ENCODE data around the gene SDS.

The SDS gene

DNA sequence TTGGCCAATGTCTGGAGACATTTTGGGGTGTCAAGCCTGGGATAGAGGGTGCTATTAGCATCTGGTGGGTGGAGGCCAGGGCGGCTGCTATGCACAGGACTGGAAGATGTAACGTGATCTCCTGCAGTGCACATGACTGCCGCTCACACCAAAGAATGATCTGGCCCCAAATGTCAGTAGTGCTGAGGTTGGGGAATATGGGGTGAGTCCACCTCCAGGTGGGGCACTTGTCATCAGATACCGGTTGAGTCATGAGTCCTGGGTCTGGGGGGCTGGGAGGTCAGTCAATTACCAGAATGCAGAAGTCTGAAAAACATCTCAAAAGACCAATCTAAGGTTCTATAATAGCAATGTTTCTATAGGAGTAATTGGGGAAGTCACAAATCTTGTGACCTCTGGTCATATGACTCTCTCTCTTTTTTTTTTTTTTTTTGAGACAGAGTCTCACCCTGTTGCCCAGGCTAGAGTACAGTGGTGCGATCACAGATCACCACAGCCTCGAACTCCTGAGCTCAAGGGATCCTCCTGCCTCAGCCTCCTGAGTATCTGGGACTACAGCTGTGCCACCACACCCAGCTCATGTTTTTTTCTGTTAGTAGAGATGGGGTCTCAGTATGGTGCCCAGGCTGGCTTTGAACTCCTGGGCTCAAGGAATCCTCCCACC lies 12.5 kb upstream of the SDS start:
- Mint-ChIP-seq H3K9me3 (no peaks in the 10 kb centered on the region), H3K4me3 (no peak overlapping the region), H3K27me3 (peaks cover 31% of the 10 kb centered on the region), H3K36me3 (no peaks in the 10 kb centered on the region), H3K4me1 (peaks cover 12% of the 10 kb centered on the region), H3K27ac (peak overlapping the region; percentile 67)
- ATAC-seq = peak; percentile 74

DNA sequence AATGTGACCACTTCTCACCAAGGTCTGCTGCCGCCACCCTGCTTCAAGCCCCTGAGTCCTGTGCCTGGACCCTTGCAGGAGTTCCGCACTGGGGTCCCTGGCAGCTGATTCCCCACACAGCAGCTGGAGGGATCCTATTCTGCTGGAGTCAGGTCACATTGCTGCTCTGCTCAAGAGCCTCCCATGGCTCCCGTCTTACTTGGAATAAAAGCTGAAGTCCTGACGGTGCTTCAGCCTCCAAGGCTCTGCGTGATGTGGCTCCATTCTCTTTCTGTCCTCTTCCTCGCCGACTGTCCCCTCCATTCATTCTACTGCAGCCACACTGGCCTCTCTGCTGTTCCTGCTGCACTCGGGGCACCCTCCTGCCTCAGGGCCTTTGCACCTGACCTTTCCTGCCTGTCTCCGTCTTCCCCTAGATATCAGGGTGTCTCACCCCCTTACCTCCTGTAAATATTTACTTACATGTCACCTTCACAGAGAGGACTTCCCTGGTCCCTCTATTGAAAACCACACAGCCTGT lies 10.9 kb upstream of the SDS start:
- peaks cover 47% of the 10 kb centered on the region for H3K27me3 Mint-ChIP-seq
- H3K36me3 Mint-ChIP-seq = no peaks in the 10 kb centered on the region
- no peak overlapping the region for H3K4me3 Mint-ChIP-seq
- H3K9me3 Mint-ChIP-seq = no peaks in the 10 kb centered on the region
- peaks cover 12% of the 10 kb centered on the region for H3K4me1 Mint-ChIP-seq
- ATAC-seq = no peak
- no peak overlapping the region for H3K27ac Mint-ChIP-seq

DNA sequence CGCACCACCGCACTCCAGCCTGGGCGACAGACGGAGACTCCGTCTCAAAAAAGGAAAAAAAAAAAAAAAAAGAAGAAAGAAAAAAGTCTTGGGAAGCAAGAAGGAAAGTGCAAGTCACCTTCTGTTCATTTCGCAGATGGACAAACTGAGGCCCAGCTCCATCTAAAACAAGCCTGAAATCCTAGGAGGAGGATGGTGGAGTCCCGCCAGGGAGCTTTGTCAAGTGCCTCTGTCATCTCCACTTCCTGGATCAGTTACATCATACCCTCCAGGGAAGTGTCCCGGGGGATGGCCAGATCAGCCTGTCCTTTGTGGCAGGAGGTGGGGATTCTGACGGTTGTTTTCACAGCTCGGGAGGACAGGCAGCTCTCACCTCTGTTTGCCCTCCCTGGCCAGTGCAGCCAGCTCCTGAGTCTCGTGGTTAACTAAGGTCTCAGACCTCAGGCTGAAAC lies 9.8 kb upstream of the SDS start:
- ATAC-seq = no peak
- peaks cover 48% of the 10 kb centered on the region for H3K27me3 Mint-ChIP-seq
- H3K36me3 Mint-ChIP-seq = no peaks in the 10 kb centered on the region
- peaks cover 12% of the 10 kb centered on the region for H3K4me1 Mint-ChIP-seq
- H3K27ac Mint-ChIP-seq = no peak overlapping the region
- H3K4me3 Mint-ChIP-seq = no peak overlapping the region
- H3K9me3 Mint-ChIP-seq = no peaks in the 10 kb centered on the region

DNA sequence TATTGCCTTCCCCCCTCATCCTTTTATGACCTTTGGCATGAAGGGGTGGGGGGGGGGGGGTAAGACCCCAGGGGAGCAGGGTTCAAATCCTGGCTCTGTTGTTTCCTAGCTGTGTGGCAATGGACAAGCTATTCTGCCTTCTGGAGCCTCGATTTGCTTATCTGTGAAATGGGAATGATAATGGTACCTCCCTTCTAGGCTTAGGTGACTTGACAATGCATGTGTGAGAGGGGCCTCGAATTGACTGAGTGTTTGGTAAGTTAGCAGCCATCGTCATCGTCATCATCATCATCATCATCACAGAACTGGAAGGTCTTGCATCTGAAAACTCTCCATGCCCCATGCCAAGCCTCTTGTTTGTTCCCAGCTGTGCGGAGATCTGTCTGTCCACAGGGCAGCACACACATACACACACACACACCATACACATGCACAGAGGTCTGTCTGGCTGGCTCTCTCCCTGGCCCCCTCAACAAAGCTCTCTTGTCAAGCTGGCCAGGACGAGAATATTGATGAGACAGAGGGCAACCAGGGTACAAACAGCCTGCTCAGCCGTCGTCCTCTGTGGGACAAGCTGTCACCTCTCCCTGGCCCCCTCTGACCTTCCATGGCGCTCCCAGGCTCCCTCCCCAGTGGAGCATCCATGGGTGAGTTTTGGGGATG lies 5.9 kb upstream of the SDS start:
- H3K4me3 Mint-ChIP-seq = no peak overlapping the region
- H3K27me3 Mint-ChIP-seq = peaks cover 40% of the 10 kb centered on the region
- no peaks in the 10 kb centered on the region for H3K9me3 Mint-ChIP-seq
- H3K27ac Mint-ChIP-seq = no peak overlapping the region
- no peak for ATAC-seq
- H3K36me3 Mint-ChIP-seq = no peaks in the 10 kb centered on the region
- H3K4me1 Mint-ChIP-seq = peaks cover under 1% of the 10 kb centered on the region

DNA sequence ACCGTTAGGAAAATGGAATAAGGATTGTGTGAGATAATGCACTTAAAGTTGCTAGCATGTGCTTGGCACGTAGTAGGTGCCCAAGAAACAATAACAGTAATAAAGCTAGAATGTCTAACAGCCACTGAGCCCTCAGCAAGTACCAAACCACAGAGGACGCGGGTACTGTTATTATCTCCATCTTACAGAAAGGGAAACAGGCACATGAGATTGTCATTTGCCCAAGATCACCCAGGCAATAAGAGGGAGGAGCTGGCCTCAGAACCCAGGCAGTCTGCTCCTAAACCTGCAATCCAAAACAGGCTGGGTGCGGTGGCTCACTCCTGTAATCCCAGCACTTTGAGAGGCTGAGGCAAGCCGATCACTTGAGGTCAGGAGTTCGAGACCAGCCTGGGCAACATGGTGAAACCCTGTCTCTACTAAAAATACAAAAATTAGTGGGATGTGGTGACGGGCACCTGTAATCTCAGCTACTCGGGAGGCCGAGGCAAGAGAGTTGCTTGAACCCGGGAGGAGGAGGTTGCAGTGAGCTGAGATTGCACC lies 5.1 kb upstream of the SDS start:
- ATAC-seq = no peak
- H3K36me3 Mint-ChIP-seq = no peaks in the 10 kb centered on the region
- H3K27me3 Mint-ChIP-seq = peaks cover 36% of the 10 kb centered on the region
- no peak overlapping the region for H3K27ac Mint-ChIP-seq
- peaks cover 7% of the 10 kb centered on the region for H3K4me1 Mint-ChIP-seq
- no peak overlapping the region for H3K4me3 Mint-ChIP-seq
- no peaks in the 10 kb centered on the region for H3K9me3 Mint-ChIP-seq

DNA sequence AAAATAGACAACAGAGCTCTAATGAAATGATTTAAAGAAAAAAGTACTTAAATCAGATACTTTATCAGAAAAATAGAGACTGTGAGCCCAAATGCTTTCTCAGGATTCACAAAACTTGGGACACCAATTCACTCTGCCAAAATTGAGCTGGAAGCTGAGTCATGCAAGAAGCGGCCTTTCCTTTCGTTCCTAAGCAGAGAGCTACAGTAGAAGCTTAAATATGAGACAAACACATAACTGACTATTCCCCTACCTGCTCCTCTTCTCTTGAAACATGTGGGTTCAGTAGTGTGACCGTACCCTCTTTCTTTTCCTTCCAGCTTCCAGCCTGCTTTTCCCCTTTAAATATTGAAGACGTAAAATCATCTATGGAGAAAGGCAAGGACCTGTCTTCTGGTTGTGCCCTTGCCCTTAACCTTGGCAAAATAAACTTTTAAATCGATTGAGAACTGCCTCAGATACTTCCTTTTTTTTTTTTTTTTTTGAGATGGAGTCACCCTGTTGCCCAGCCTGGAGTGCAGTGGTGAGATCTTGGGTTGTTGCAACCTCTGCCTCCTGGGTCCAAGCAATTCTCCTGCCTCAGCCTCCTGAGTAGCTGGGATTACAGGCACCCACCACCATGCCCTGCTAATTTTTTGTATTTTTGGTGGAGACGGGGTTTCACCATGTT lies 4.4 kb upstream of the SDS start:
- H3K36me3 Mint-ChIP-seq = no peaks in the 10 kb centered on the region
- H3K4me1 Mint-ChIP-seq = peaks cover 7% of the 10 kb centered on the region
- ATAC-seq = no peak
- no peak overlapping the region for H3K4me3 Mint-ChIP-seq
- H3K27me3 Mint-ChIP-seq = peaks cover 36% of the 10 kb centered on the region
- H3K27ac Mint-ChIP-seq = no peak overlapping the region
- H3K9me3 Mint-ChIP-seq = no peaks in the 10 kb centered on the region

DNA sequence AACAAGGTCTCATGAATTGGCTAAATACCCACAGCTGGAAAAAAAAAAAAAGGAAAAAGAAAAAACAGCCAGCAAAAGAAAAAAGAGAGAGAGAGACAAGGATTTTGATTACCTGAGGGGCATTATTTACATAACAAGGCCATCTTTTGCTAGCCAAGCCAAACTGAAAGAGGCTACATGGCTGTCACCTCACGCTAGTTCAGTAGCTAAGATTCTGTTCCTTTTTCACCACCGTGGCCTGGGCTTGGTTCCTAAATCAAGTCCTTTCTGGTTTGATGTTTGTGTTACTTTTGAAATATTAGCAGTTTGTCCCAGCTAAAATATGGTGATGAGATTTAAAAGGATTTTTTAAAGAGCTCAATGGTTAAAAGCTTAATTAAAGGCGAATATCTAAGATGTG lies 2.0 kb upstream of the SDS start:
- H3K27ac Mint-ChIP-seq = no peak overlapping the region
- H3K4me1 Mint-ChIP-seq = peaks cover 7% of the 10 kb centered on the region
- no peaks in the 10 kb centered on the region for H3K9me3 Mint-ChIP-seq
- ATAC-seq = peak; percentile 62
- no peak overlapping the region for H3K4me3 Mint-ChIP-seq
- peaks cover 32% of the 10 kb centered on the region for H3K27me3 Mint-ChIP-seq
- no peaks in the 10 kb centered on the region for H3K36me3 Mint-ChIP-seq

DNA sequence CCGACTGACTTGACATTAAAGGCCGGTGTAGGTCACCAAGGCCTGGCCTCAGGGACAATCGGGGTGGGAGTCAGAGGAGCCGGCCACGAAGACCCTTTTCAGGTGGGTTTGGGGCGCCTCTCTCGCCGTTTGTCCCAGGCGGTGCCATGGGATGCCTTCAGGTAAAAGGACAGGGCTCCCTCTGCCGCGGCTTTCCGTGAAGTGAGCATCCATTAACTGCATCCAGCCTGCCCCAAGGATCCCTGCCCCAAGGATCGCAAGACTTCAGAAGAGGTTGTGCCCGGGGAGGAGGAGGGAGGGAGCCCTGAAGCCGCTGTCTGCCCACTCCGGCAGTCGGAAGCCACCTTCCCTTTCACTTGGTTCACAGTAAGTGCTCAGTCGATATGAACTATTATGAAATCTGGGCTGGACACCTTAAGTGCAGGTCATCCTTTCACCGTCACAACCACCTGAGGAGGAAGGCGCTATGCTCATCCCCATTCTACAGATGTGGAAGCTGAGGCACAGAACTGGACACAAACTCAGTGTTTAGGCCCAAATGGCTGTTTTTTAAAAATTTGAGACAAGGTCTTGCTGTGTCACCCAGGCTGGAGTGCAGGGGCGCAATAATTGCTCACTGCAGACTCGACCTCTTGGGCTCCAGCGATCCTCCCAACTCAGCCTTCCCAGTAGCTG lies 964 bp downstream of the SDS start:
- no peak for ATAC-seq
- H3K9me3 Mint-ChIP-seq = peaks cover 3% of the 10 kb centered on the region
- H3K4me1 Mint-ChIP-seq = peaks cover 9% of the 10 kb centered on the region
- H3K27me3 Mint-ChIP-seq = peaks cover 49% of the 10 kb centered on the region
- no peaks in the 10 kb centered on the region for H3K36me3 Mint-ChIP-seq
- no peak overlapping the region for H3K27ac Mint-ChIP-seq
- H3K4me3 Mint-ChIP-seq = no peak overlapping the region

DNA sequence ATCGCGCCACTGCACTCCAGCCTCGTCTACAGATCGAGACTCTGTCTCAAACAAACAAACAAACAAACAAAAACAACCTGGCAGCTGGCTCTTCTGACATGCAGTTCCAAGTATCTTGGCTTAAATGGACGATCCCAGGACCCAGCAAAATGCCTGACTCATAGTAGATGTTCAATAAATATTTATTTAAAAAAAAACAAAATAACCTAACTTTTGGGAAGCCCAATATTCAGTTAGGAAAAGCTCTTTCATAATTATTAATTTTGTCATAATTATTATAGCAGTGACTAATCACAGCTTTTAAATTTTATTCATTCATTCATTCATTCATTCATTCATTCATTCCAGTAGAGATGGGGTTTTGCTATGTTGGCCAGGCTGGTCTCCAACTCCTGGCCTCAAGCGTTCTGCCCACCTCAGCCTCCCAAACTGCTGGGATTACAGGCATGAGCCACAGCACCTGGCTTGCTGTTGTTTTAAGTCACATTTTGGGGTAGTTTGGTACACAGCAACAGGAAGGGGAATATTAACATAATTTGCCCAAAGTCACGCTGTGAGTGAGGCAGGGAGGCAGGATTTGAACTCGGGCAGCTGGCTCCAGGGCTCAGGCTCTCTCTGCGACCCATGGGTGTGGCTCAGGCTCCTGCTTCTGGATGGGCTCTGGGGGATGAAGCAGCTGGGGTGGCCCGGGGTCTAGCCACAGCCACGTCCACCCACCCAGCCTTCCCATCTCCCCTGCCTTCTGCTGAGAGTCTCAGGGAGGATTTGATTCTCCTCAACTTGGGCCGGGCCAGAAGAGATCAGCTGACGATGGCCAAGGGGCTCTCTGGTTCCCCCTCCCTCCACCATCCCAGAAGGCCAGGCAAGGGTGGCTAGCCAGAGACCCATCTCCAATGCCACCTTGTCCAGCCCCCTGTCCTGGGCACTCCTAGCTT lies 2.4 kb downstream of the SDS start:
- ATAC-seq = no peak
- Mint-ChIP-seq H3K27me3 (peaks cover 57% of the 10 kb centered on the region), H3K36me3 (no peaks in the 10 kb centered on the region), H3K4me3 (no peak overlapping the region), H3K4me1 (peaks cover 14% of the 10 kb centered on the region), H3K27ac (no peak overlapping the region), H3K9me3 (peaks cover 3% of the 10 kb centered on the region)

DNA sequence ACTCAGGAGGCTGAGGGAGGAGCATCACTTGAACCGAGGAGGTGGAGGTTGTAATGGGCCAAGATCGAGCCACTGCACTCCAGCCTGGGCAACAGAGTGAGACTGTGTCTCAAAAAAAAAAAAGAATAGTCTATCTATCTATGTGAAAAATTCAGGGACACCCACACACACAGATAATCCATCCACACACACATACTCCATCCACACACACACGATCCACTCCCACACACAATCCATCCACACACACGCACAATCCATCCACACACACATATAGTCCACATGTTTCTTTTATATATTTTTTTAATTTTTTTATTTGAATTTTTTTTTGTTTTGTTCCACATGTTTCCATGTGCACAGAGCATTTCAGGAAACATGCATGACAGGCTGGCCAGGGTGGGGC lies 3.3 kb downstream of the SDS start:
- H3K4me3 Mint-ChIP-seq = no peak overlapping the region

DNA sequence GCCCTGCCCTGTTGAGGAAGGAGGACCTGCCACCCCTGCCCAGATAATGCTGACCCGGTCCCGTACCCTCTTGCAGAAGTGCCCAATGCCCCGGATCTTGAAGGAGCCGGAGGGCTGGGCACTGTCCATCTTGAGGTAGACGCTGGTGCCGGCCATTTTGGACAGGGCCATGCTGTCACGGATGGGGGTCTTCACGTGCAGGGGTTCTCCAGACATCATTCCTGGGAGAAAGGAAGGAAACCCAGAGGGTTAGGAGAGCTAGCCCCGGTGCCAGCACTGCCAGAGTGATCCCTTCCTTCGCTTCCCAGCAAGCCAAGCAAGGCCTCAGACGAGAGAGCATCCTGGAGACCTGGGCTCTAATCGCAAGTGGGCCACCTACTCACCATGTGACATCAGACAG lies 4.2 kb downstream of the SDS start:
- peaks cover 3% of the 10 kb centered on the region for H3K9me3 Mint-ChIP-seq
- H3K4me3 Mint-ChIP-seq = no peak overlapping the region
- peaks cover 13% of the 10 kb centered on the region for H3K4me1 Mint-ChIP-seq
- no peak for ATAC-seq
- H3K36me3 Mint-ChIP-seq = no peaks in the 10 kb centered on the region
- no peak overlapping the region for H3K27ac Mint-ChIP-seq
- H3K27me3 Mint-ChIP-seq = peaks cover 57% of the 10 kb centered on the region

More for the DNA sequence above, 3.3 kb downstream of the SDS start:
- Mint-ChIP-seq H3K27ac (no peak overlapping the region), H3K36me3 (no peaks in the 10 kb centered on the region), H3K27me3 (peaks cover 57% of the 10 kb centered on the region), H3K4me1 (peaks cover 14% of the 10 kb centered on the region), H3K9me3 (peaks cover 3% of the 10 kb centered on the region)
- no peak for ATAC-seq

DNA sequence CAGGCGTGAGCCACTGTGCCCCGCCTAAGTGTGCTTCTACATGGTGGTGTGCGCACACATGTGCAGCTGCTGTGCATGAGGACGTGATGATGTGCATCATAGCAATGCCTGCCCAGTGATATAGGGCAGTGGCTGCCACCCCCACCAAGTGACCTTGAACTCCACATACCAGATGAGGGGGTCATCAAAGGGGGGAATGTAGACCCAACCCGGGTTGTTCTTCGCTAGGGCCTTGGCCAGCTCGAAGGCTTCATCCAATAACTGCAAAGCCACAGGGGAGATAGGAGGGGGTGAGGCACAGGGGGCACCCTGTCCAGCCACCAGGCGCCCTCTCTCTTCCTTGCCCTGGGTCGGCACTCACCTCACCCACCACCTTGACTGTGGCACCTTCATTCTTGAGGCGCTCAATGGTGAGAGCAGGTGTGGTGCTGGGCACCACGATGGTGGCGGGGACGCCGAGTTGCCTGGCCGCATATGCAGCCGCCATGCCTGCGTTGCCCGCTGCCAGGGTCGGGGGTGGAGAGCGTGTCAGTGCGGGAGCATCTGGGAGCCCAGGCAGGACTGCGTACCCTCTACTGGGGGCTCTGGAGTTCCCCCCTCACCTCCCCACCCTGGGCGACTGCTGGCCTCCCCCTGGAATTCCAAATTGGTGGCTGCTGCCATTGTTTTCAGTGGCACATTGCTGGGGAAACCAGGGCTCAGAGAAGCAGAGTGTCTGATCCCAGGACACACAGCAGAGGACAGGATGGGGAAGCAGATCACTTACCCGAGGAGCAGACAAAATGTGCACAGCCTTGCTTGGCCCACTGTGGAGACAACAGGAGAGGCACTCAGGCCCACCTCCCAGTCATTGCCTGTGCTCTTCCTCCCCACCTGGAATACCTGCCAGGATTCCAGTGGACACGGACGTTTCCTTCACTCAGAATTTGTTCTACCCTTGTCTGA lies 5.1 kb downstream of the SDS start:
- H3K27me3 Mint-ChIP-seq = peaks cover 57% of the 10 kb centered on the region
- H3K4me3 Mint-ChIP-seq = no peak overlapping the region
- H3K27ac Mint-ChIP-seq = no peak overlapping the region
- ATAC-seq = no peak
- H3K9me3 Mint-ChIP-seq = peaks cover 3% of the 10 kb centered on the region
- peaks cover 7% of the 10 kb centered on the region for H3K4me1 Mint-ChIP-seq
- H3K36me3 Mint-ChIP-seq = no peaks in the 10 kb centered on the region

DNA sequence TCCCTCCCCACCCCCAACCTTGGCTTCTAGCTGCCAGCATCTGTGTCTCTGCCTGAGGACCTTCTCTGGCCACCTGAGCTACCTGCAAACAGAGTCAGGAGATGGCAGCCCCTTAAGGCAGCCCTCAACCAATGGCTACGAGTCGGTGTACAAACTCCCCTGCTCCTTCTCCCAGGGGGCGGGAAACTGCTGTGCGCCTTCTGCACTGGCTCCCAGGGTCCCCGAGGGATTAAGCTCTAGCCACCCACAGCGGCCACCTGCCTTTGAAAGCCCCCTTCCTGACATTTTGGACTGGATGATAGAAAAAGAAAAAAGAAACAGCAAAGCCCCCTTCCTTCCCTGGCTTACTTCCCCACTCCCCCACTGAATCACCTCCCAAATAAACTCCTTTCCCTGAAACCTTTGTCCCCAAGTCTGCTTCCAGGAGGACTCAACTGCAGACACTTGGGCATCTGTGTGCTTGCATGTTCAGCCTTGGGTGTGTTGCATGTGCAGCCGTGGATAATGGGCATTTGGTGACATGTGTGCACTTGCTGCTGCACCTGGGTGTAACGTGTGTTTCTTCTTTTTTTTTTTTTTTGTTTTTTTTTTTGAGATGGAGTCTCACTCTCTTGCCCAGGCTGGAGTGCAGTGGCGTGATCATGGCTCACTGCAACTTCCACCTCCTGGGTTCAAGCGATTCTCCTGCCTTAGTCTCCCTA lies 6.0 kb downstream of the SDS start:
- peaks cover 3% of the 10 kb centered on the region for H3K9me3 Mint-ChIP-seq

More for the DNA sequence above, 6.0 kb downstream of the SDS start:
- ATAC-seq = no peak
- Mint-ChIP-seq H3K36me3 (no peaks in the 10 kb centered on the region), H3K27me3 (peaks cover 57% of the 10 kb centered on the region), H3K27ac (no peak overlapping the region), H3K4me1 (peaks cover 7% of the 10 kb centered on the region), H3K4me3 (no peak overlapping the region)

Data from stimulated activated memory B cell treated with anti-CD40 and anti-IgM and Interleukin-4, amounts not matched to agents 10 μg/mL and 1 μg/mL and 100 μg/mL, for 72 hours (primary cell).